ENCODE results near the gene CCDC97.
"Not testable (repeated sequence)": the region's sequence is repeated elsewhere in the genome, so short reads cannot be mapped to it uniquely, and the experiment has no call there.

The CCDC97 gene

DNA sequence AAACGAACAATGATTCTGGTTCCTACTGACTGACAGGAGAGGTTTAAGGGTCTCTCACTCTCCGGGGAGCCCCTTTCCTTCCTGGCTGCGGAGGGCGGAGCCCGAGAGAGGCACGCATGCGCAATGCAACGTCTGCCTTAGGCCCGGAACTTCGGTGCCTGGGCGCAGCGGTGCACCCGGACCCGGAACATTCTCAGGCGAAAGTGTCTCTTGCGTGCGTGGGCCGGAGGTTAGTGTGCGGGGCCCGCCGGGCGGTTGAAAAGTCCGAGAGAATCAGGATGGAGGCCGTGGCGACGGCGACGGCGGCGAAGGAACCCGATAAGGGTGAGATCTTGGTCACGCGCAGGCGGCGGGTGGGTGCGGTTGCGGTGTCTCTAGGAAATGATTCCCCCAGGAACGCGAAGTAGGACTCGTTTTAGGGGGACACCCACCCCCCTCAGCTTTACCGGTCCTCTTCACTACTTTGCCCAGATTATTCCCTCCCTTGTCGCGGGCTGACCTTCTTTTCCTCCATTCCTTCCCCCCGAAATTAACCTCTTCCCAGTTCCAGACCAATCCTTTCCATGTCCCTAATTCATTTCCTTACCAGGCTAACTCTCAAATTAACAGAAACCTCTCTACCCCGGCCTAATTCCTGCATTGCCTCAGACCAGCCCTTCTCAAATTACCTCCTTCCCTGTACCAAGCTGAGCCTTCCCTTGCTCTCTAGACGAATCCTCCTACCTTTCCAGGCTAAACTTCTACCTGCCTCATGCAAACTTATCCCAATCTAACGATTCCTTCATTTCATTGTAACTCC, at the start of gene CCDC97:
Gene CCDC97, plus strand, starts transcription at position 140 of the 799 bp plus-strand sequence. Its CDS starts 139 bp downstream, at position 279.
- DNase-seq (ENCODE audit: low read depth in 3 of 3): peak; percentile 77 to 87 (median 85)

DNA sequence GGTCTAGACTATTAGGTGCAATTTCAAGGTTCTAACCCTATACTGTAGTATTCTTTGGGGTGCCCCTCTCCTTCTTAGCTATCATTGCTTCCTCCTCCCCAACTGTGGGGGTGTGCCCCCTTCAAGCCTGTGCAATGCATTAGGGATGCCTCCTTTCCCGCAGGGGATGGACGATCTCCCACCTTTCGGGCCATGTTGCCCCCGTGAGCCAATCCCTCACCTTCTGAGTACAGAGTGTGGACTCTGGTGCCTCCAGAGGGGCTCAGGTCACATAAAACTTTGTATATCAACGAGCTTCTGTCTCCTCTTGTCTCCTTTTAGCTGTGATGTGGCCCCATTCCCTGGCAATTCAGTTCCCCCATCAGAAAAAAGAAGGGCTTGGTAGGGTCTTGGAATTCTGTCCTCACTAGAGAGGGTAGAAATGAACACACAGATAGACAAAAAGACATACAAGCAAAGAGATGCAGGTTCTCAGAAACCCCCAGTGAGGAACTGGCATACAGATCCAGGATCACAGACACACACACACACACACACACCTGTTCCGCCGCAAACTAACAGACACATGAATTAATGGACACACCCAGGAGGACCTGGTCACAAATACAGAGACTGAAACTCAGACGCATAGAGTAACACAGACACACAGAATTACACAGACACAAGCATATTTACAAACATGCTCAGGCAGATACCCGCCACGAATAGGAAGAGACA, 48.3 kb upstream of the CCDC97 start:
- no peak for DNase-seq (ENCODE audit: low read depth in 3 of 3)

DNA sequence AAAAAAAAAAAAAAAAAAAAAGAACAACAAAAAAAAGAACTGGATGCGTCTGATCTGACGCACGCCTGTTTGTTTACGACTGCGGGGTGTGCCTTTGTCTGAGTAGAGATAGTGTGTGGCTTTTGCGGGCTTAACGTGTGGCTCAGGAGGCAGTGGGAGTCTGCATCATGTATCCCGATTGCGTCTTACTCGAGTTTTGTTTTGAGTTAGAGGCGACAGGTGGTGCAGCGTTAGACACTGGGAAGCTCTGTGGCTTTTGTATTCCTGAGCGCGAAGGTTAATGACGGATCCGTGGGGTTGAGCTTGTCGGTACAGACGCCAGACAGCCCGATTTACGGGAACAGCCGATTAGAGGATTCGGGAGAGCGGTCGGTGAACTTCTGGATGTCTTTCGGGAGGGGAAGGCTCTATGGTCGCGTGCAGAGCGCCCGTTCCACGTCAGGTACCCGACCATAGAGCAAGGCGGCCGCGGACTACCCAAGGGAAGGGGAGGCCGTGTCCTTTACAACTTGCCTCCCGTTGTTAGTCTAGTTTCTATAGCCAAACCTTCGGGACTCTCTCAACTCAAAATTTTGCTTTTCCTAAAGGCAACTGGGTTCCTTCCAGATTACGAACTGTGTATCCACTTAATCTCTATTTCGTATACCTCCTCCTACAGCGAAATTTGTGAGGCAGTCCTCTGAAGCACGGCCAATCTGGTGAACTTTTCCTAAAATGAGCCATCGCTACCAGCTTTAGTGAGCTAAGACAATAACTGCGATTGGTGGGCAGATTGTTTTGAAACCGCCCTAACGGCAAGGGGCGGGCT, 46.7 kb upstream of the CCDC97 start:
- DNase-seq (ENCODE audit: low read depth in 3 of 3): peak; percentile 62 to 82 (median 81)

DNA sequence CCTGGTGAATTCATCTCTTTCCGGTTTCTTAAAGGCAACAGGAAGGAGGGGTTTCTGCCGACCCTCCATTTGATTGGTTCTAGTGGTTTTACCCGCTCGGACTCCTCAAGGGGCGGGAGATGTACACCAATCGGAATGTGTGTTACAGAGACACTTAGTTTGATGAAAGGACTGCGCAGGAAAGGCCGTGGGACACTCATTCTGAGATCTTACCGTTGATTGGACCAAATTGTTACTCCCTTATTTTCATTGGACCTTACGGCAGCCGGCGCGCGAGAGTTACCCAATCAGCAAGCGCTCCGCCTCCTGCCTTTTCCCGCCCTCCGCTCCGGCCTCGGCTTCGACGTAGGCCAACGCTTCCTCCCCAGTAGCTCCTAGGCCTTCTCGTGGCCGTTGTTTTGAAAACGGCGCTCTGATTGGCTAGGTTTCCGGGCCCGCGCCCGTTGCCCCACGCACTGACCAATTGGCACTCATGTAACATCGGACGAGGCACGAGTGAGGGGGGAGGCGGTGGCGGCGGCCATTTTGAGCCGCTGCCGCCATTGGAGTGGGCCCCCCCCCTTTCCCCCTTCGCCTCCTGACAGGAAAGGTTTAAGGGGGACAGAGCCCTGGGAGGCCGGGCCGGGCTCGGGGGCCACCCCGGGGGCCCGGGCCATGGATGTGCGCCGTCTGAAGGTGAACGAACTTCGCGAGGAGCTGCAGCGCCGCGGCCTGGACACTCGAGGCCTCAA, 46.0 kb upstream of the CCDC97 start, which contains the start of gene HNRNPUL1:
Gene HNRNPUL1, plus strand, starts transcription at position 523 of the 731 bp plus-strand sequence. Its CDS starts 132 bp downstream, at position 655.
- peak; percentile 97 to 99 (median 98) for DNase-seq (ENCODE audit: low read depth in 3 of 3)

DNA sequence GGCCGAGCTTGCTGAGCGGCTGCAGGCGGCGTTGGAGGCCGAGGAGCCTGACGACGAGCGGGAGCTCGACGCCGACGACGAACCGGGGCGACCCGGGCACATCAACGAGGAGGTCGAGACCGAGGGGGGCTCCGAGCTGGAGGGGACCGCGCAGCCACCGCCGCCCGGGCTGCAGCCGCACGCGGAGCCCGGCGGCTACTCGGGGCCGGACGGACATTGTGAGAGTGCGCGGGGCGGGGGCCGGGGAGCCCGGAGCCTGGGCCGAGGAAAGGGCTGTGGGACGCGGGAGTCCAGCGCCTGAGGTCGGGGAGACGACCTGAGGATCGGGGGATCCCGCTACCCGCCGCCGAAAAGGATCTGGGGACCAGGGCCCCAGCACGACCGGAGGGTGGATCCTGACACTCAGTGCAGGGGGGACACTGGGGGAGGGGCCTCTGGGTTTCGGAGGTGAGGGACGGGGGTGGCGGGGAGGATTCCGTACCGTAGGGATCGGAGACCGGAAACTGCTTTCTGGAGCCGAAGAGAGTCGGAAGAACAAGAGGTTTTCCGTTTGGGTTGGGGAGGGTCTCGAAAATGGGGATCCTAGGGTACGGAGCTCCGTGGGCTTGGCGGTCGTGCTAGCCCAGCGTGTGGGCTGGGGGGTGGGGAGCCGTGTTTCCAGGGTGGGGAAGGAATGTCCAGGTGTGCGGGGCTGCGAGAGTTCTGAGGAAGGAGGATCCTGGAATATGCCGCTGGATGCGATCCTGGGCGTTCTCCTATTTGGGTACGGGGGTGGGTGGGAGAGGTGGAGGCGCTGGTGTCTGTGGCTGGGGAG, 45.2 kb upstream of the CCDC97 start:
- DNase-seq (ENCODE audit: low read depth in 3 of 3): peak; percentile 27 to 75 (median 55)

DNA sequence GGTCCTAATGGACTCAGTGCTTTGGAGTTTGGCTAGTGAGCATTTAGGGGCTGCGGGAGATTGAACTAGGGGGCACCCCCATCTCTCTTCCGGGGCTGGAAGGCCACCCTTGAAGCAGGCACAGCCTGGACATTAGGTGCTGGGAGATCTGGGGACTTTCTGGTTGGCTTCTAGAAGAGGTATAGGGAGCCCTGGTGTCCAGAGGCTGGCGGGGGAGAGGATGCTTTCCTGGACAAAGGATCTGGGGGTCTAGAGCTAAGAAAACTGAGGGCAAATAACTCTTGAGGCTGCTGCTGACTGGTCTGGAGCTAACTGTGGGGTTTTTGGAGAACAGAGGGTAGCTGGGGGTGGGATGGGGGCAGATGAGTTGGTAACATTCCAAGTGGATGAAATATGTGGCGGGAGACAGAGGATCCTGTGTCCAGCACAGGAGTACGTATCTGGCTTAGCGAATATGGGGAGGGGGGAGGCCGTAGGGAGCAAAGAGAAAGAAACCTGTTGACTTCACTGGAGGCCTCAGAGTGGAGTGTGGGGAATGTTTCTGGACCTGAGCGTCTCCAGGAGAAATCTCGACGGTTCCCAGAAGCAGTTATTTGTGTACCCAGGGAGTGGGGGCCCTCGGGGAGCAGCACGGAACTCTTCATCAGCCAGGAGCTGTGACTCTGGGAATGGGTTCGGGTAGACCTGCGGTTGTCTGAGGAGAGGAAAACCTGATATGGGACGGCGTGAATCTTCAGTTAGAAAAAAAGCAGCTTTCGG, 44.4 kb upstream of the CCDC97 start:
- no peak for DNase-seq (ENCODE audit: low read depth in 3 of 3)

DNA sequence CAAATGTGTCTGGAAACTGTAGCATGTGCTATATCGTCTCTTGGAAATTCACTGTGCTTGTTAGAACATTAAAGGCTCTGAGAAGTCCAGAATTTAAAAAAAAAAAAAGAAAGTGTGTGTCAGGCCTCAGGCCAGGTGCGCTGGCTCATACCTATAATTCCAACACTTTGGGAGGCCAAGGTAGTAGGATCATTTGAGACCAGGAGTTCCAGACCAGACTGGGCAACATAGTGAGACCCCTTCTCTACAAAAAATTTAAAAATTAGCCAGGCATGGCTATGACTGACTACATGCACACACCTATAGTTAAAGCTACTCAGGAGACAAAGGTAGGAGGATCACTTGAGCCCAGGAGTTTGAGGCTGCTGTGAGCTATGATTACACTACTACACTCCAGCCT, 40.9 kb upstream of the CCDC97 start:
- no peak for DNase-seq (ENCODE audit: low read depth in 3 of 3)

DNA sequence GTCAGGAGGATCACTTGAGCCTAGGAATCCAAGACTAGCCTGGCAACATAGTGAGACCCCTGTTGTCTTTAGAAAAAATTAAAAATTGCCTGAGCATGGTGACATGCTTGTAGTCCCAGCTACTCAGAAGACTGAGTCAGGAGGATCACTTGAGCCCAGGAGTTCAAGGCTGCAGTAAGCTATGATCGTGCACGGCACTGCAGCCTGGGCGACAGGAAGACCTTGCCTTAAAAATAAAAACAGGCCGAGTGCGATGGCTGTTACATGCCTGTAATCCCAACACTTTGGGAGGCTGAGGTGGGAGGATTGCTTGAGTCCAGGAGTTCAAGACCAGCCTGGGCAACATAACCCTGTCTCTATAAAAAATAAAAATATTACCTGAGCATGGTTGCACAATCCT, 40.4 kb upstream of the CCDC97 start:
- no peak for DNase-seq (ENCODE audit: low read depth in 3 of 3)

DNA sequence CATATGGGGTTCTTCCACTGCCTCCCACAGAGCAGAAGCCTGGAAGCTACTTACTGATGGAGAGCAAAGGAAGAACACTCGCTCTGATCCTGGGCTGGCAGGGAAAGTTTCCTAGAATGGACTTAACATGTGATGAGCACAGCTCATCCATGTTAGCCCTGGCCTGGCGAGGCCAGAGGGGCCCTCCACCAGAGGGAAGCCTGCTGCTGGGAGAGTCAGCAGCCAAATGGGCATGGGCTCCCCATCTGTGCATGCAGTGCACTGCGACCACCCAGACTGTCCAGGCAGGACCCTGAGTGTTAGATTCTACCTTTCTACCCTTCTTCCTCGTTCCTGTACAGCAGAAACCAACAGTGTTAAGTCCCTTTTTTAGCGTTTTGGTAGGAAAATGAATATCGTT, 36.9 kb upstream of the CCDC97 start:
- DNase-seq (ENCODE audit: low read depth in 3 of 3): no peak

DNA sequence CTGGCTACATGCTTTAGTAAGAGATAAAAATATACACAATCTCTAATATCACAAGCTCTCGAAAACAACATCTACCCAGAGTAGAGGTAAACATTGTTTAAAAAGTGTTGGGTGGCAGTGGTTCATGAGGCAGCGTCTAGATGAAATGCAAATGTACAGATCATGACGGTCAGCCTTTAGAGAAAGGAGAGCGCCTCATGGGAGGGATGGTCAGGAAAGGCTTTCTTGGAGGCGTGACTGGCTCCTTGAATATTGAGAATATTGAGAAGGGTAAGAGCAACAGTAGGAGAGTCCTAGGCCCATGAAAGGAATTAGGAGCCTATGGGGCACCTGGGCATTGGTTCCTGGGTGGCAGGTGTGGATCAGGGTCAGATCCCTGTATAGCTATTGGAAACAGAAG, 35.2 kb upstream of the CCDC97 start:
- DNase-seq (ENCODE audit: low read depth in 3 of 3): no peak

DNA sequence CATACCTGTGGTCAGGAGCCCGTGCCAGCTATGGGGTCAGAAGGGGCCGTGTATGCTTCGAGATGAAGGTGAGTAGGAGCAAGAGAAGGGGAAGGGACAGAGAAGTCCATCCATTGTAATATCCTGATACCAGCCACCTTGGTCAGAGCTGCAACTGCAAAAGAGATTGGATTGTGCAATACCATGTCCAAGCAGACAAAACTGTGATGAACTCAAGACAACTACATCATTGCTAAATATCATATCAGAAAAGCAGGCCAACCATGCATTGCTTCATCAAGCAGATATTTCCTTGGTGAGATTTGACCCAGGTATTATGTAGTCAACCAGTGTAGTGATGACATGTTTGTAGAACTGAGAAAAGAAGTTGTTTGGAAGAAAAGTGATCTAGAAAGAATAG, 33.7 kb upstream of the CCDC97 start:
- no peak for DNase-seq (ENCODE audit: low read depth in 3 of 3)

DNA sequence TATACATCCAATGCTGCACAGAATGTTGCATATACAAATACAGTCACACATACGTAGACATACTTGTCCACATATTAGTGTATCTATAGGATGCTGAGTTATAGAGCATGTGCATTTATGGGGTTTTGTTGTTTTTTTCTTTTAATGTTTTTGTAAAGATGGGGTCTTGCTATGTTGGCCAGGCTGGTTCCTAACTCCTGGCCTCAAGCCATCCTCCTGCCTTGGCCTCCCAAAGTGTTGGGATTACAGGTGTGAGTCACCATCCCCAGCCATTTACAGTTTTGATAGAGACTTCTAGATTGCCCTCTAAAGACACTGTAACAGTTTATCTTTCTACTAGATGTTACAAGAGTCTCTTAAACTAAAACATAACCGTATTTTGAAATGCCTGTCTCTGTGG, 31.5 kb upstream of the CCDC97 start:
- no peak for DNase-seq (ENCODE audit: low read depth in 3 of 3)

DNA sequence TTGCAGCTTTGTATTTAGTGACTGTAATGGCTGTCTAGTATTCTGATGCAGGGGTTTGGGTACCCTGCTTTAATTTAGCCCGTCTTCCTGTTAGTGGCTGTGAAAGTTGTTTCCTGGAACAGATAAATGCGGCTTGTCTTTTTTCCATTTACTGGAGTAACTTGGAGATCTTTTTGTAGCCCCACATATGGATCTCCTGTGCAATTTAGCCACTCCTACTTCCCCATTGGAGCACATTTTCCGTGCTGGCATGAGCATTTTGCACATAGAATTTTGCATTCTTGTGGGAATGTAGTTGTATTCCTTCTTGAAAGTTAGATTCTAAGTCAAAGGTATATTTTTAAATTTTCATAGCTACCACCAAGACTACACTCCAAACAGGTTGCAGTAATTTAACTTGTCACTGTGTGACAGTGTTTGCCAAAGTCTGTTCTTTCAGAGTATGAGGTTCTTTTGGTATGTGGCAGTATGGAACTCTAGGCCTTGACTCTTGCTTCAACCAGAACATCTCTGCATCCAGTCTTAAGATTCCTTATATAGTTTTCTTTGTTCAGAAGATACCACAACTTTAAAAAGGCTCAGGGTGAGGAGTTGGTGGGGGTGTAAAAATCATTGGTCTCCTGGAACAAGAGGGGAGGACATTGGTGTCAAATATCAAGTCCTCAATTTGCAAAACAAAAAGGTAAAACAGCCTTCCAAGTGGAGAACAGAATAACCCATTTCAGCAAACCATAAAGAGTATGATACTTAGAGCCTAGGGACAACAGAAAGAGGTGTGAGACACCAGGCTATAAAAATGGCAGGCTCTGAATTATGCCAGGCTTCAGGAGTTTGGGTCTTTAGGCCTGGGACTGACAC, 21.1 kb upstream of the CCDC97 start:
- DNase-seq (ENCODE audit: low read depth in 3 of 3): no peak

DNA sequence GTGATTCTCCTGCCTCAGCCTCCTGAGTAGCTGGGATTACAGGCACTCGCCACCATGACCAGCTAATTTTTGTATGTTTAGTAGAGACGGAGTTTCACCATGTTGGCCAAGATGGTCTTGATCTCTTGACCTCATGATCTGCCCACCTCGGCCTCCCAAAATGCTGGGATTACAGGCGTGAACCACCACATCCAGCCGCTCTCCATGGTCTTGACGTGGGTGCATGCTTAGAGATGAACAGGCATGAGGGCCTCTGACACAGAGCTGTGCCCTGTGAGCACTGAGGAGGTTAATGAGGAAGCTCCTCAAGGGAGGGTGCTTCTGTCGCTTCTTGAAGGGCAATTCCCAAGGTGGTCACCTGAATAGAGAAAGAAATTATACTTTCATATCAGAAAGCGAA, 20.2 kb upstream of the CCDC97 start:
- not testable (repeated sequence) for DNase-seq (ENCODE audit: low read depth in 3 of 3)

DNA sequence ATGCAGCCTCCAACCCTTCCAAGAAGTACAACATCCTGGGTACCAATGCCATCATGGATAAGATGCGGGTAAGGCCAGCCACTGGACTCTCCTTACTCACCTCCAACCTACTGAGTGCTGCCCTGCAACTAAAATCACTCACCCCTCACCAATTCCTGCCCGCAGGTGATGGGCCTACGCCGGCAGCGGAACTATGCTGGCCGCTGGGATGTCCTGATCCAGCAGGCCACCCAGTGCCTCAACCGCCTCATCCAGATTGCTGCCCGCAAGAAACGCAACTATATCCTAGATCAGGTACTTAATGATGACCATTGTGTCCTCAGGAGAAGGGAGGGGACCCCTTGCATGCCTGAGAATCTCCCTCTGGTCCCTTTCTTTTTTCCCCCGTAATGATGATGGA, 15.6 kb upstream of the CCDC97 start:
- no peak for DNase-seq (ENCODE audit: low read depth in 3 of 3)

DNA sequence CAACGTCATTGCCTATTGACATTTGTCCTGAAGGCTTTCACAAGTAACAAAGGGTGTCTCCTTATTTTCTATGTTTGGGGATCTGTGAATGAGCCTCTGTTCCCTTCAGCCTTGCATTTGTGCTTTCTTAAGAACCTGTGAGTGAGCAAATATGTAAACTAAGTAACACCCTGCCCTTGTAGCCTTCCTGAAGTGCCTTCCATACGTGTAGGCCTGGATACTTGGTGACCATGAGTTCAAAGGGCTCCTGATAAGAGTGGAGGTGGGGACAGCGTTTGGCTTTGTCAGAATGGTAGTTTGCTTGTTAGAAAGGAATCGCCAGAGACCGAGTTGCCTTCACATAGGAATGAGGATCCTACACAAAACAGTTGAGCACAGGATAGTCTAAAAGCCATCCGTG, 14.5 kb upstream of the CCDC97 start:
- no peak for DNase-seq (ENCODE audit: low read depth in 3 of 3)

DNA sequence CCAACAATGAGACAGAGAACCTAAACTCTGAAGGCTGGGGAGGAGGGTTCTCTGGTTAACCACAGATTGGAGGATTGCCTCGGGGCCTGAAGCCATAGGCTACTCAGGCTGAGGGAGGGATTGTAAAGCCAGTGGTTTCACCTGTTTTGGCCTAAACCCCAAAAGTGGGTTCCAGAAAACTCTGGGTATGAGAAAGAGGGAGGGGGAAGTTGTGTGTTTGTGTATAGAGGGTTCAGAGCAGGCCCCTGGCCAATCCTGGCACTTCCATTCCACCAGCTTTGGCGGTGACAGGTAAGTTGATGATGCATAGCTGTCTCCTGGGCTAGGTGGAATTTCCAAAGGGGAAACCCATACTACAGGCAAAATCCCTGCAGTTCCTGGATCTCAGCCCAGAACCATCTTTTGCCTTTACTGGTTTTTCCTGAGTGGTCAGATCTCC, 13.5 kb upstream of the CCDC97 start:
- no peak for DNase-seq (ENCODE audit: low read depth in 3 of 3)

DNA sequence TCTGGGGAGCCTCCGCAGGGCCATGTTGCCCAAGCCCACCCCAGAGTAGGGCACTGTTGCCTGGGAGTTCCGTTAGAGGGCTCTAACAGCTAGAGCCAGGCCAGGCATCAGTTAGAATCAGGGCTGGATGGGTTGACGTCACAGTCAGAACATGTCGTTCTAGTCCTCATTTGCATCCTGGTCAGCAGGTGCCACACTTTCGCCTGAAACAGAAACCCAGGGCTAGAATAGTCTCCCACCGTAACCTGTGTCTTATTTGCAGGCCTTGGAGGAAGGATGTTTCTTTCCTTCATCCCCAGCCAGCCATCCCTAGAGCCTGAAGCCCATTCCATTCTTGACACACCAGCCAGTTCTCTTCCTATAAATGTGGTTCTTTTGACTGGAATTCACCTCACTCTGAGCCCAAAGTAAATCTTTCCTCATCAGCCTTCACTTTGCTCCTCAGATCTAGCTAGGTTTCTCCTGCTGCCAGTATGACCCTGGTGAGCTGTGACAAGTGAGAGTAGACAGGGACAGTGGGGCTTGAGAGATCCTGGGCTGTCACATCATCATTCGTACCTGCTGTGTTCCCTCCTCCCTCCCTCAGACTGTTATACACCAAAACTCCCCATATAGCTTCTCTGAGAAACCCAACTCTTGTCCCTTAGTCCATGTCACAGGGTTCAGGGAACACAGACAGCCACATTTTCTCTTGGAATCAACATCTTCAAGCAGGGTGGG, 12.2 kb upstream of the CCDC97 start:
- no peak for DNase-seq (ENCODE audit: low read depth in 3 of 3)
